ENCODE measurements around the gene RAD51B.

- TF ChIP-seq CTCF (conservative IDR thresholded peaks at IDR 0.05 in 1 of 2, IDR thresholded peaks at IDR 0.05 in 1 of 2; ENCODE audit: low read depth in 1 of 2, low read length in 2 of 2) (no peak), EZH2 (IDR thresholded peaks at IDR 0.05; ENCODE audit: low read length, missing control alignments) (no peak)
These were observed 199.0 kb downstream of the RAD51B start for GRCh38 chr14:68018598-68018997.
